ENCODE results near the gene PPP4C.
A peak's percentile ranks its signal among the peaks of the same experiment; 100 is the strongest.
"Not testable (repeated sequence)": the region's sequence is repeated elsewhere in the genome, so short reads cannot be mapped to it uniquely, and the experiment has no call there.

The PPP4C gene

DNA sequence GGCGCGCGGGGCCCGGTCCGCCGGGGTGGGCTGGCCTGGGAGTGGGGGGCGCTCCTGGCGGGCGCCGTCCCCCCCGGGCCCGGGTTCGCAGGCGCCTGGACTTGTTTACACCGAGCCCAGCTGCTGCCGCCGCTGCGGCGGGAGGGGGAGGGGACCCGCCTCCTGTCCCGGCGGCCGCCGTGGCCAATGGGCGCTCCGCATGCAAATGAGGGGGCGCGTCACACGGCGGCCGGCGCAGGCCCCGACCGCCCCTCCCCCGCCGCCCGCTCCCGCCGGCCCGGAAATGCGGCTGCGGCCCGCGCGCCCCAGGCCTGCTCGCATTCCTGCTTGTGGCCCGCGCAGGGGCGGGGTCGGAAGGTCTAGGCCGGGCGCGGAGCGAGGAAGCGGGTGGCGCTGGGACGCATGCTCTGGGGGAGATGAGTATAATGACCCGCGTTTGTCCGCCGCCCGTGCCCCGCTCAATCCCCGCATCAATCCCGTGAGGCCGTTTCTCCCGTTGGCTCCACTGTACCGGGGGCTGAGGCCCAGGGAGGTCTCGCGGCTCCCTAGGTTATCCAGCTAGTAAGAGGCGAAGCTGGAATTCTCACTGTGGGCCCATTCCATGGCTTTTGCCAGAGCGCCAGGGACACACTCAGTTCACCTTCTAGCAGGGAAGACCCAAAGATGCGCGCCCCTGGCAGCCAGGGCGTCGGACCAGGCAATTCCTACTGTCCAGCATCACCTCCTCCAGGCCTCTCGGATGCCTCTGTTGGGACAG is 20.5 kb downstream of the PPP4C start, which contains the start of gene YPEL3:
Gene YPEL3, minus strand, starts transcription at position 109 of the 757 bp plus-strand sequence. CDS start 731 bp downstream, outside the sequence.
- DNase-seq (ENCODE audit: low read depth, low spot score): peak; percentile 78

DNA sequence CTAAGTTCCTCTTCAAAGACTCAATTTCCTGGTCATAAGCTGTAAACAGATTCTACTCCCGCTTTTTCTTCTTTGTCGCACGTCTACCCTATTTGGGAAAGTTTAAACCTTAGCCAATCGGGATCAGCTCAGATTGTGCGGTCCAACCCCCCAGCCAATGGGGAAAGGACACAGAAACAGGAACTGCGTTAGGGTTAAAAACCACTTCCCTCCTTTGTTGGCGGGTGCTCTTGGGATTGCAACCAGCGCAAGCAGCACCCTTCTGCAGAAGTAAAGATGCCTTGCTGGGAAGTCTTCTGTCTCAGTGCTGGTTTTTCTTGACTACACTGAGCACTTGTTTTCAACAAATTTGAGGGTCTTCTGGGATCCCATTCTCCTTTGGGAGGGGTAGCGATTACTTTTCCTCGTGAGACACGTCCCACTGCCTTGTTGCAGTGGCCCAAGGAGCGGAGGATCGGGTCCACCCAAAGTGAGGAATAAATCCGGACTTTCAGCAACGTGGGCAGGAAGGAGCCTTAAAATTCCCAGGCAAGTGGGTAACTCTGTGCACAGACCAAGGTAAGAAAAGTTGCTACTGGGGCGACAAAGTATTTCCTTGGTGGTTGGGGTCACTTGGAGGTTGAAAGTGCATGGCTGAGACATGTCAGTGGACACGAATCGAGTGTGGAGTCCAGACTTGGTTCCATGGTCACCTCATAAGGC is 21.2 kb downstream of the PPP4C start:
- DNase-seq (ENCODE audit: low read depth, low spot score): no peak

DNA sequence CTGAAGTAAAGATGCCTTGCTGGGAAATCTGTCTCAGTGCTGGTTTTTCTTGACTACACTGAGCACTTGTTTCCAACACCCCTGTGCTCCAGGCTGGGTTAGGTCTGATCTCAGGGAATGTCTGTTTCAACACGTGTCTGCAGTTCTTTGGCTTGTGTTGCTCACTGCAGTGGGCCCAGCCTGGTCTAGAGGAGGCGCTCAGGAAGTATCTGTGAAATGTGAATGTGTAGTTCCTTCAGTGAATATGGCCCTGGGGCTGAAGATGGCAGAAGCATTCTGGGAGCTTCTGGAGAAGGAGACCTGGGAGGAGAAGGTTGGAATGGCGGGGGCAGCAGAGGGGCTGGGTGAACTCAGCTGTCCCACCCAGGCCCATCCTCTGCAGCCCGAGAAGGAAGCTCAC is 28.3 kb downstream of the PPP4C start:
- DNase-seq (ENCODE audit: low read depth, low spot score): no peak

- no peak for DNase-seq (ENCODE audit: low read depth, low spot score)
These were observed 28.7 kb downstream of the PPP4C start for GRCh38 chr16:30104492-30104891.

DNA sequence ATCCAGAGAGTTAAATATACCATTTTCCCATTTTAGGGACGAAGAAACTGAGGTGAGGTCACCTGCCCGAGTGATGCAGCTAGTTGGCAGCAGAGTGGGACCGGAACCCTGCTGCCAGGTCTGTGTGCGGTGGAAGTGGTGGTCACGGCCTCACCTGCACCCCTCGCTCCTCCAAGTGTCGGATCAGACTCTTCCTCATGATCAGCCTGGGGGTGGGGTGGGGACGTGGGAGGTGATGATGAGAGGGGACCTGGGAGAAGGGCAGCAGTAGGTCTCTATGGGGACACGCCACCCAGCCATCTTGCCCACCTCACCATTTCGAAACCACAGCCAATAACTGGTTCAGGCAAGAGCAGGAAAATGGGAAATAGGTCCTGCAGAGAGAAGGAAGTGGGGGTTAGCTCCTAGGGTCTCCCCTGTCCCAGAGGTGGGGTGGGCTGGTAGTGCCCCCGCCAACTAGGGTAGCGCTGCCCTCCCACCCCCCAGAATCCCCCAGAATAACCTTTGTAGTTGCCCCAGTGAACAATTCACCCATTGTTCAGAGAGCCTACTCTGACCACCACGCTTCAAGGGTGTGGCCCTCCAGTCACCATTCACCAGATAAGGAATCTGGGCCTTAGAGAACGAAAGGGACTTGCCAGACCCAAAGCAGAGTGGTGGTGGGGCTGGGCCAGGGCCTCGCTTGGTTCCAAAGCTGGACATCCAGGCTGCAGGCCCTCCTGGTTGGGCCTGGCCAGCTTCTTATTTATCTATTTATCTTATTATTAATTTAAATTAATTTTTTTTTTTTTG is 32.5 kb downstream of the PPP4C start:
- DNase-seq (ENCODE audit: low read depth, low spot score): no peak

GRCh38 chr16:30110661-30111060 is 34.9 kb downstream of the PPP4C start:
- no peak for DNase-seq (ENCODE audit: low read depth, low spot score)

- DNase-seq (ENCODE audit: low read depth, low spot score): peak; percentile 41
These were observed 36.6 kb downstream of the PPP4C start for GRCh38 chr16:30112197-30113030.

GRCh38 chr16:30113031-30113710 is 37.4 kb downstream of the PPP4C start, which contains the start of gene GDPD3:
Gene GDPD3, minus strand, starts transcription at chr16:30113537. Its CDS starts 59 bp downstream, at chr16:30113478.
- DNase-seq (ENCODE audit: low read depth, low spot score): no peak

DNA sequence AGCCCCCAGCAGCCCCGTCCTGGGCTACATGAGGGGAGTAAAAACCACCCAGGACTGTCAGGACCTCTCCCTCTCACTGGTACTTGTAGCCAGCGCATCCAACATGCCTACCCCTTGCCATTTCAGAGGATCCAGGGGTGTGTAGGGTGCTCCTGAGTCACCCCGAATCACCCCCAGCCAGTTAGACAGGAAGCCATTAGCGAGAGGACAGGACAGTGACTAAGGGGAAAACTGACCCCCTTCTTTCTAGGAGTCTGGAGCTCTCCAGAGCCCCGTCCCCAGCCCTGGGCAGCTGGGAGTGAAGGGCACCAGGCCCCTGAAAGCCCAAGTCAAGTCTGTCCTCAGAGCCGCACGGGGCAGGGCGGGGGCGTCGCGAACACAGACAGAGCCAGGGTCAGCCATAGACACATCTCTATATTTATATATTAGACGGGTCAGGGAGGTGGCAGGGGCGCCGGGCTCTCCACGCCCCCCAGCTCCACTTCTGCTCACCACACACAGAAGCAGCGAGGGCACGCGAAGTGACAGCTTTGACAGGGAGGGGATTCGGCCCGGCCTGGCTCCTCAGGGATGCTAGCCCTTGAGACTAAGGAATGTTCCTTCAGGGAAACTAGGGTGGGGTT is 38.0 kb downstream of the PPP4C start:
- no peak for DNase-seq (ENCODE audit: low read depth, low spot score)

DNA sequence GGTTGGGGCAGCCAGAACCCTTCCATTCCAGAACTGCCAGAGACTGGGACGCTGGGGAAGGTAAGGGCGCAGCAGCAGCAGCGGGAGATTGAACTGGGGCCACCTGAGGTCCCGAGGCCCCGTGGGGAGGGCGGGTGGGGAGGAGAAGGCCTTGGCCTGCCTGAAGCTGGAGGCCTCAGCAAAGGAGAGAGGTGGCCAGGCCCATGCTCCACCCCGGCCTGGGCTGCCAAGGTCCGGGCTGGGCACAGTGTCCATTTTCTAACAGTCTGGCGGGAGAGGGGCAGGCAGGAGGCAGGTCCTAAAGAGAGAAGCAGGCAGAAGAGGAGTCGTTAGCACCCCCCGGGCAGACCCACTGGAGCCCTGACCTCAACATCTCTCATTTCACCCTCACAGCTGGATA is 38.6 kb downstream of the PPP4C start:
- DNase-seq (ENCODE audit: low read depth, low spot score): no peak

GRCh38 chr16:30114833-30115232 is 39.0 kb downstream of the PPP4C start:
- not testable (repeated sequence) for DNase-seq (ENCODE audit: low read depth, low spot score)

- DNase-seq (ENCODE audit: low read depth, low spot score): no peak
These were observed 39.4 kb downstream of the PPP4C start for GRCh38 chr16:30115238-30115637.

DNA sequence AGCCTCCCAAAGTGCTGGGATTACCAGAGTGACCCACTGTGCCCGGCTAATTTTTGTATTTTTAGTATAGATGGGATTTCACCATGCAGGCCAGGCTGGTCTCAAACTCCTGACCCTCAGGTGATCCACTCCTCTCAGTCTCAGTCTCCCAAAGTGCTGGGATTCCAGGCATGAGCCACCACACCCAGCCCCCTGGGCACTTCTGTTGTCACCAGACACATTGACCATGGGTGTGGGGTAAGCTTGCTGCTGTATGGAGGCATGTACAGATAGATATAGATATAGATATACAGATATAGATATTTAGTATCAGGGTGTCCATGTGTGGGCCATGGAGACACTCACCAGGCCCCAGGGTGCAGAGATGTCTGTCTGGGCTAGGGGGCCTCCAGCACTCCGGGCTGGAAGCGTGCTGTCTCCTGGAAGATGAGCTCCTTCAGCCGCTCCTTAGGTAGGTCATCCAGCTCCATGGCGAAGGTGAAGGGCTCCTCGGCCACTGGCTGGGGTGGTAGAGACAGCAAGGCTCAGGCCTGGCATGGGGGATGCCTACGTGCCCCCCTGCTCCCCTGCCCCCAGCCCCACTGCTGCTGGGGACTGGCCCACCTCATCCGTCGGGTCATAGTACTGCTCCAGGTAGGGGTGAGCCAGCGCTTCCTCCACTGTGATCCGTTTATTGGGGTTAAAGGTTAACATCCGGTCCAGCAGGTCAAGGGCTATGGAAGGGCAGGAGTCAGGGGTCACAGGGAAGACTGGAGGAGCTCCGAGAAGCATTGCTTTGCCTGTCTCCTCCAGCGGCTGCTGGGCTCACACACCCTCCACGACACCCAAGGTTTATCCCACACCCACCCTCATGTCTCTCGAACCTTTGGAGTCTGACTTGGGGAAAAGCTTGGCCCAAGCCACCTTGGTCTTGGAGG is 40.8 kb downstream of the PPP4C start:
- DNase-seq (ENCODE audit: low read depth, low spot score): no peak

DNA sequence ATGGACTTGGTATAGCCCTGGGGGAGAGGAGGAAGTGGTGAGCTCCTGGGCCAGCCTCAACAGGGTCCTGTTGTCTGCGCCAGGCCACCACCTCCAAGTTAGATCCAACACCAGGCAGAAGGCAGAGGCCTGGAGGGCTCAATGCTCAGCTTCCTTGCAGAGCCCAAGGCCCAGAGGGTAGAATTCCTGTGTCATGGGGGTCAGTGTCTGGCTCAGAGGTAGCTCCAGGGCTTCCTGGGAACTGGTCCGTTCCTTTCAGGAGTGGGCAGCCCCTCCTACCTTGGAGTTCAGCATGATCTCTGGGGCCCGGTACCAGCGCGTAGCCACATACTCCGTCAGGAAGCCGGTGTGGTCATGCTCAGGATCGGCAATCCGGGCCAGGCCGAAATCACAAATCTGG is 42.0 kb downstream of the PPP4C start:
- no peak for DNase-seq (ENCODE audit: low read depth, low spot score)

DNA sequence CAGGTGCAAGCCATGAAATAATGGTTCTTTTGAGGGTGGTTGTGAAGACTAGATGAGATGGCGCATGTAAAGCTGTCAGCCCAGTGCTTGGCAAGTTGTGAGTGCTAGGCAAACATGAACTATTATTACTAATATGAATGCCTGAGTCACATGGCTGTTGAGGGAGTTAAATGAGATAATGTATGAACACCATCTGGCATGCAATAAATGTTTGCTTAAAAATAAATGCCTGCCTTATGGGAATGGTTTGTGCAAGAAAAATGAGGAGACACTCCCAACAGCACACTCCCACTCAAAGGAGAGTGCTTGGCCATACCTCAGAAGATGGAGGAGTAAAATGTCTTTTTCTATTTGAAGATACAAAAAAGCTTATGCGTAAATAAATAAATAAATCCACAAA is 43.6 kb downstream of the PPP4C start:
- DNase-seq (ENCODE audit: low read depth, low spot score): no peak

- DNase-seq (ENCODE audit: low read depth, low spot score): no peak
These were observed 44.7 kb downstream of the PPP4C start for GRCh38 chr16:30120340-30121105.

GRCh38 chr16:30121741-30122571 is 46.2 kb downstream of the PPP4C start:
- no peak for DNase-seq (ENCODE audit: low read depth, low spot score)
